Retina (tissue), 1 donor: ENCODE data around the gene NABP1.
A peak's percentile ranks its signal among the peaks of the same experiment; 100 is the strongest.

Experiments used
- DNase-seq: peaks from one replicate; pipeline ENCODE4 v3.0.0-alpha.2; 2016

The NABP1 gene

GRCh38 chr2:191686066-191686465 is 8.1 kb downstream of the NABP1 start:
- no peak for DNase-seq

- DNase-seq, result no peak
These were observed 8.8 kb downstream of the NABP1 start for GRCh38 chr2:191686729-191687128.

DNA sequence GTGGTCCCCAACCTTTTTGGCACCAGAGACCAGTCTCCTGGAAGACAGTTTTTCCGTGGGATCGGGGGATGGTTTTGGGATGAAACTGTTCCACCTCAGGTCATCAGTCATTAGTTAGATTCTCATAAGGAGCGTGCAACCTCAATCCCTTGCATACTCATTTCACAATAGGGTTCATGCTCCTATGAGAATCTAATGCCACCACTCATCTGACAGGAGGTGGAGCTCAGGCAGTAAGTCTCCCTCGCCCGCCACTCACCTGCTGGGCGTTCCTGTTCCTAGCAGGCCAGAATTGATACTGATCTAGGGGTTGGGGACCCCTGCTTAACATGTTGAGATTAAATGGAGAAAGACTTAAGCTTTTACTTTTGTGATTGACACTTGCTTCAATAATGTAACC is 9.9 kb downstream of the NABP1 start:
- DNase-seq, result no peak

GRCh38 chr2:191688934-191689695 is 11.2 kb downstream of the NABP1 start:
- DNase-seq, result no peak

DNA sequence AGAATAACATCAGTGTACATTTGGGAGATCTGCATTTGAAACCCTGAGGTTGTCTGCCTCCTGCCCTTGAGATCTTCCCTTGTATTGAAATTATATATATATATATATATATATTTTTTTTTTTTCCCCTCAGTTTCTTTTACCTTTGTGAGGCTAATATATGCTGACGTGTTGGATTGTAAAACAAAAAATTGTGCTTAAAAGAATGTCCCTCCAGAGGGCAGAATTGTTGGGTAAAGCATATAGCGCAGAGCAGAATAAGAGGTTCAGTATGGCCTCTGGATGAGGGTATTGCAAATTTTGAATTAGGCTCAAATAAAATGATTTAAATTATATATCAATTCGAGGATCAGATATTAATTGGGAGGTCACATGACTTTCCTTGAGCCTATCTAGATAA is 12.4 kb downstream of the NABP1 start:
- DNase-seq, result no peak

DNA sequence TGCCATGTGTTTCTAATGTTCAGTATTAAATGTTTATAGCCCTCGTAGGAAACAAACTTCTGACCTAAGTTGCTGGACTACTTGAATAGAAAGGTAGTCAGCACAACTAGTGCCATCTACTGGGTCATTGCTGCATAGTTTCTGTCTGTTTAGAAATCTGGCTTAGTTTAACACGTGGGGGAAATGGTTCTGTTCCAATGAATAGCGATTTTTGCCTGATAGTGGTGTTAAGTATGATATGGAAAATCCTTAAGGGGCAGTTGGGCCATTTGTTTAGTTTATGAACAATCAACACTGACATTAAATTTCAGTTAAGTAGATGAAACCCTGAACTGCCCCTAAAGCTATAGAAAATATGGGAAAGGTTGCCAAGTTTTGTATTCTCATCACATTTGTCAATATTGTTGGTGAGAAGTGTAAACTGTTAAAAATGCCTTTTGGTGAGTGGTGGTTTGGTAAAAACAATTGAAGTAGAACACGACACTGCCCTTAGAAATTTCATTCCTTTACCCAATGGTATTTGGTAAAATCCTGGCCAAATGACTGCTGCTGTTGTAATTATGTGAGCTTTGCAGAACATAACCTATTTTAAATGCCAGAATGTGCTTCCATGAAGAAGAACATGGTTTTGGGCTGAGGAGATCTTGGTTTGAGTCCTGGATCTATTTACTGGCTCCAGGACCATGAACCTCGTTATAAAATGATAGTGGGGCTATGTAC is 13.2 kb downstream of the NABP1 start:
- peak; percentile 31 for DNase-seq

DNA sequence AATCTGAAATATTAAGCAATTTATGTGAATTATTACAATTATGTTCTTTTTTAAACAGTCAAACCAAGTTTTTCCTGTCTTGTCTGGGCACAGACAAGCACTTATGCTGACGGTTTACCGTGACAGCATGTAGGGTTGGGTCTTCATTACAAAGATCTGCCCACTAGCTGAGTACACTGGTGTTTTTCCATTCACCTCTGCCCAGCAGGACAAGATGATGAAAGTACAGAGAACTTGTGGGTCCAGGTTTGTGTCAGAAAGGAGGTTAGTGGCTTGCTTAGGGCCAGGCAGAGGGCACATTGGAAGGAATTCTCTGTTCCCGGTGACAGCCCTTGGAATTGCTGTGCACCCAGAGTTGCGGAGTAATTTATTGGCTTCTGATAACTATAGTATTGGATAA is 14.0 kb downstream of the NABP1 start:
- DNase-seq, result no peak

DNA sequence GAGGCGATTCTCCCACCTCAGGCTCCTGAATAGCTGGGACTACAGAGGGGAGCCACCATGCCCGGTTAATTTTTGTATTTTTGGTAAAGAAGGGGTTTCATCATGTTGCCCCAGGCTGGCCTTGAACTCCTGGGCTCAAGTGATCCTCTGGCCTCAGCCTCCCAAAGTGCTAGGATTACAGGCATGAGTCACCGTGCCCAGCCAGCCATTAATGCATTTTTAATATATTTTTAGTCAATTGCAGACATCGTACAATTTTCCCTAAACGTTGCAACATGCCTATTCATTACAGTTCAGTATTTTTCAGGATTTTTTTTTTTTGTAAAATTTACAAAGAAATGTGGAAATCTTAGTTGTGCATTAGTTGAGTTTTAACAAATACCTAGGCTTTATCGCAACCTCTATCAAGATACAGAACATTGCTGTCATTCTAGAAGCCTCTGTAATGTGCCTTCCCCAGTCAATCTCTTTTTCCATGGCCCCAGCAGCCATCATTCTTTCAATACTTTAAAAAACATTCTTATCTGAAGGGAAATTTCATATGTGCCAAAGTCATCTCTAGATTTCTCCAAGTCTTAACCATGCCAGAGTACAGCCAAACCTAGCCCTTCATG is 14.7 kb downstream of the NABP1 start:
- DNase-seq, result no peak

- no peak for DNase-seq
These were observed 15.2 kb downstream of the NABP1 start for GRCh38 chr2:191693166-191693565.

DNA sequence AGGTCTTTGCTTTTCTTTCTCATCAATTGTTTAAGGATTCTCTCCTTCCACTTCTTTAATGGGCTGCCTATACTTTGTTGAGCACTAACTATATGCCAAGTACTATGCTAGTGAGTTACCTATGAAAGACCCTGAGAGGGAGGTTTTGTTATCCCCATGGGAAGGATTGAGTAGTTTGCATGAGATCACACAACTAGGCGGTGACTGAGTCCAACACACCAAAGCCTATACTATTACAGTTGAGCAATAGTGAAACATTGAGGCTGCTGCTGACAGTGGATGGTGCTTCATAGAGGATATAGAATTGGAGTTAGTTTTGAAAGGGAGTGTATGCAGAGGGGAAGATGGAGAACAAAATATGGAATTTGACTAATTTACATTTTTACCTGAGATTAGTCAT is 15.8 kb downstream of the NABP1 start:
- no peak for DNase-seq

GRCh38 chr2:191696001-191696400 is 18.1 kb downstream of the NABP1 start:
- no peak for DNase-seq

DNA sequence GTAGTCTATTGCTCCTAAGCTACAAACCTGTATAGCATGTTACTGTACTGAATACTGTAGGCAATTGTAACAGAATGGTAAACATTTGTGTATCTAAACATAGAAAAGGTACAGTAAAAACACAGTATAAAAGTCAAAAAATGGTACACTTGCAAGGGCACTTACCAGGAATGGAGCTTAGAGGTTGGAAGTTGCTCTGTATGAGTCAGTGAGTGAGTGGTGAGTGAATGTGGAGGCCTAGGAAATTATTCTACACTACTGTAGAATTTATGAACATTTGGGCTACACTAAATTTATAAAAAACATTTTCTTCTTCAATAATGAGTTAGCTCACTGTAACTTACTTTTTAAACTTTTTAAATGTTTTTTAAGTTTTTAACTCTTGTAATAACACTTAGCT is 19.0 kb downstream of the NABP1 start:
- no peak for DNase-seq

DNA sequence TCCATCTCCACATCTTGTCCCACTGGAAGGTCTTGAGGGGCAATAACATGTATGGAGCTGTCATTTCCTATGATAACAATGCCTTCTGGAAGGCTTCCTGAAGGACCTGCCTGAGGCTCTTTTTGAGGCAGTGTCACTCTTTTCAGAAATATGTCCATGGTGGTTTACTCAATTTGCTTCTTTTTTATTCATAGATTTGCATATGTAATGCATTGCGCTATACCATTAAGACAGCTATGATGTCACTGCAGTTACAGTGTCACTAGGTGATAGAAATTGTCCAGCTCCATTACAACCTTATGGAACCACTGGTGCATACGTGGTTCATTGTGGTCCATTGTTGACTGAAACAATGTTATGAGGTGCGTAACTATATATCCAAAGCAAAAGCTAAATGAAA is 19.9 kb downstream of the NABP1 start:
- DNase-seq, result no peak

DNA sequence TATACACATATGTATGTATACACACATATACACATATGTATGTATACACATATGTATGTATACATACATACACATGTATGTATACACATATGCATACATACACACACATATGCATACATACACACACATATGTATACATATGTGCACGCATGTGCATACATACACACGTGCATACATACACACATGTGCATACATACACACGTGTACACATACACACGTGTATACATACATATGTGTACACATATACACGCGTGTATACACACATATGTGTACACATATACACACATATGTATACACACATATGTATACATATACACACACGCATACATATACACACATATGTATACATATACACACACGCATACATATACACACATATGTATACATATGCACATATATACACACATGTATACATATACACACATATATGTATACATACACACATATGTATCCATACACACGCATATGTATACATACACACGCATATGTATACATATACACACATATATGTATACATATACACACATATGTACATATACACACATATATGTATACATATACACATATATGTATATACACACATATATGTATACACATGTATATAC is 21.5 kb downstream of the NABP1 start:
- DNase-seq, result no peak

DNA sequence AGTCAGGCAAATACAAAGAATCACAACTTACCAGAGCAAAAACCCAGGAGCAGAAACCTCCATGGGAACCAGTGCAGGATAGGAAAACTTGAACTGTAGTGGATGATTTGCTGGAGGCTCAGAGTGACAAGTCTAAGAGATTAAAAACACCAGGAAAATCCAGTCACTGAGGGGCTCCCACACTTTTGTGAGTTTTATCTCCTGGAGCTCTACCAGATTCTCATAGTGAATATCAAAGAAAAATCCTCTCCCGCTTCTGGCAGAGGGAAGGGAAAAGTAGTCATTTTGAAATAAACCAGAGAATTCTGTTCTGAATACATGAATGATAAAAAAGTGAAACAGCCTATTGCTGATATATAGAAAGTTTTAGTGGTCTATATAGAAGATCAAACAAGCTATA is 23.1 kb downstream of the NABP1 start:
- no peak for DNase-seq

DNA sequence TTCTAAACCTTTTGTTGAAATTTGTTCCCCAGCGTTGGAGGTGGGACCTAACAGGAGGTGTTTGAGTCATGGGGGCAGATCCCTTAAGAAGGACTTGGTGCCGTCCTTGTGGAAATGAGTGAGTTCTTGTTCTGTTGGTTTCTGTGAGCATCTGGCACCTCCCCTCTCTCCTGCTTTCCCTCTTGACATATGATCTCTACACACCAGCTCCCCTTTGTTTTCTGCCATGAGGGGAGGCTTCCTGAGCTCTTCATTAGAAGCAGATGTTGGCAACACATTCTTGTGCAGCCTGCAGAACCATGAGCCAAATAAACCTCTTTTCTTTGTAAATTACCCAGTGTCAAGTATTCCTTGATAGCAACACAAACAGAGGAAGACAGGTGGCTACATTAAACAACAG is 23.8 kb downstream of the NABP1 start:
- DNase-seq, result no peak

GRCh38 chr2:191703079-191703725 is 25.3 kb downstream of the NABP1 start:
- DNase-seq, result no peak

GRCh38 chr2:191705084-191705483 is 27.1 kb downstream of the NABP1 start:
- DNase-seq, result no peak

GRCh38 chr2:191705701-191706100 is 27.8 kb downstream of the NABP1 start:
- DNase-seq, result no peak

DNA sequence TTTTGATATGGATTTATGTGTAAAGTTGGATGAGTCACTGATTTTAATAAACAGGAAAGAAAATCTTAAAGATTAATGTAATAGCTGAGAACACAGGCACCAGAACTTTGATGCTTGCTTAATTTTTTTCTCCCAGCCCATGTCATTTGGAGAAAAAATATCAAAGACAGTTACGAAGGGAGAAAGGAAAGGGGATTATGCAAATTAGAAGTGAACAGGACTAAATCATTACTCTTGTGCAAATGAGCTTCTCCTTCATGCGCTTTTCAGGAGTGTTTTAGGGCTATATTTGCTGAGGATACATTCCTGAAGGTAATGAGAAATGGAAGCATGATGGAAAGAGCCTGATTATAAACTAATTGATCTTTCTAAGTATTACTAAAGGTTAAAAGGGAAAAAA is 28.9 kb downstream of the NABP1 start:
- no peak for DNase-seq

DNA sequence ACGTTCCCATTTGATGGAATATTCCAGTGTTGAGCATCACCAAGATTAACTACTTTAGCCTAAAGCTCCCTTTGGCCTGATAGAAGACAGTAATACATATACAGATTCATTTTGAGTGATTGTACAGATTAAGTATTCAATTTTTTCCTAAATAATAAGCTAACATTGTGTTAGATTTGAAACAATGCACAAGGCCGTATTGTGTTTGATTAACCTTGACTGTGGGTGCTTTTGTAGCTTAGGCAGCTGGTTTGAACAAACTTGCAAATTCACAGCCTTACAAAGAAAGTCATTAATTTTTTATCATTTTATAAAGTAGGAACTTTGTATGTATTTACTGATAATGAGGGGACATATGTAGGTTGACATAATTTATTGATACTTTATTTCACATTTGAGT is 29.6 kb downstream of the NABP1 start:
- DNase-seq, result no peak

DNA sequence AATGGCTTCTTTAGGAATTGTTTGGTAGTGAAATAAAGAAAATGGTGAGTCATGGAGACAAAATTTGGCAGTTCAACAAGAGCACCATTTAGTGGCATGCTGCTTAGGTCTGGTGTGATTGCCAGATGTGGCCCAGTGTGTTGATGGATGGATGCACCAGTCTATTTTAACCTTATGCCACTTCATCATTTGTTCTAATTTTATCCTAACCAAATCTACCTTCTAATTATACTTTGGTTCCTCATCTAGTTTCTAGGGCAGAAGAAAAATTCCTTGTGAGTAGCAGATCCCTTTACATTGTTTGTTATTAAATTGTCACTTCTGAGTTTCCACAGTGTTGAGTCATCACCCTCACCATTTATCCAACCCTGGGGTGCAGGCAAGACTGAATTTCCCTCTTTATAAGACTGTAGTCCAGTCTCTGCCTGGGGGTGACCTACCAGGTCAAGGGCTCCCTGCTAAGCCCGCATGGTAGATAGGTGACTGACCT is 32.5 kb downstream of the NABP1 start:
- DNase-seq, result no peak

DNA sequence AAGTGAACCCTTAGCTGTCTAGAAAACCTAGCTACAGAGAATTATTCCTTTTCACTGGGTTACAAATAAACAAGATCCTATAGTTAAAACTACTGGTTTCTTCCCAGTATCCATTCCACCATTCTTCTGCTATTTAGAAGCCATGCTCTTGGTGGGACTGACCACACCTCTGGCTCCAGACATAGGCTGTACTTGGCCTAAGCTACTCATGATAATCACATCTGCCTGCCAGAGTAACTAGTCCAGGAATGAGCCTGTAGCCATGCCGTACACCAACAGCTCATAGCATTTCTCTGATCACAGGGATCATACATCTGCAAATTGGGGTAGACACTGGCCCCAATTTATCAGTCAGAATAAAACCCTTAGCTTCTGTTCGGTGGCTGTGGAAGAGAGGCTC is 33.7 kb downstream of the NABP1 start:
- DNase-seq, result no peak
